Naive thymus-derived CD8-positive, alpha-beta T cell (primary cell): ENCODE data around the gene BPIFA2. TPM values are rescaled to one million over a fixed set of nuclear protein-coding genes. Genes with fewer than 3 reads are reported as not detected.

ENCODE experiments used
- ATAC-seq, 2 donors: fragments of 150-1000 bp; cut with Tn5 transposase in 1 of 2; sonication (Bioruptor Pico), chemical (Tn5 transposase) in 1 of 2; 1 replicate in 1 of 2; 2 replicates in 1 of 2; pipeline ENCODE4 v1.10.0; 2021; ENCODE audit warnings: mild to moderate bottlenecking in 2 of 2, moderate library complexity in 2 of 2
- POLR2A ChIA-PET: fragments of 350-600 bp; sonication (Branson Sonifier 250); formaldehyde crosslinking; loops from one replicate; lab custom pipeline; 2021; ENCODE audit warnings: antibody characterized with exemption; lab: Charles Lee
- DNase-seq, 10 donors: peaks; one replicate each; pipeline versions ENCODE4 v3.0.0 to v3.0.0-alpha.2; 2020 to 2022
- H3K27ac Mint-ChIP-seq, 10 donors: one replicate each; pipeline ENCODE4 v1.8.0; 2020 to 2022; ENCODE audit warnings: mild to moderate bottlenecking in 10 of 10, mixed read lengths in 10 of 10, moderate library complexity in 4 of 10, inconsistent platforms in 1 of 10
- H3K27me3 Mint-ChIP-seq, 5 donors: one replicate each; pipeline ENCODE4 v1.8.0; 2021 to 2022; ENCODE audit warnings: mixed read lengths in 5 of 5
- H3K36me3 Mint-ChIP-seq, 3 donors: one replicate each; pipeline ENCODE4 v1.8.0; 2020 to 2022; ENCODE audit warnings: mixed read lengths in 3 of 3, mild to moderate bottlenecking in 2 of 3, inconsistent platforms in 1 of 3
- H3K4me1 Mint-ChIP-seq, 4 donors: one replicate each; pipeline ENCODE4 v1.8.0; 2021 to 2022; ENCODE audit warnings: mixed read lengths in 4 of 4
- H3K4me3 Mint-ChIP-seq, 10 donors: one replicate each; pipeline ENCODE4 v1.8.0; 2020 to 2022; ENCODE audit warnings: mild to moderate bottlenecking in 10 of 10, mixed read lengths in 10 of 10, moderate library complexity in 6 of 10, inconsistent platforms in 1 of 10
- H3K9me3 Mint-ChIP-seq, 9 donors: one replicate each; pipeline ENCODE4 v1.8.0; 2020 to 2022; ENCODE audit warnings: mixed read lengths in 9 of 9, mild to moderate bottlenecking in 3 of 9, inconsistent platforms in 1 of 9, moderate library complexity in 1 of 9
- polyA plus RNA-seq, 3 donors: library from polyadenylated mRNA; unstranded; fragments of 300-500 nt; fragmentation: Illumina TruSeq; gene quantifications; one replicate each; pipeline ENCODE4 v1.2.3, GENCODE V29; 2021
- total RNA-seq, 8 experiments: library from RNA in 2 of 8; stranded (reverse) in 2 of 8; gene quantifications; one replicate each; pipeline ENCODE4 v1.2.3 and lab custom pipeline; 2021 to 2026

The BPIFA2 gene
- total and polyA plus RNA-seq, 5 experiments from 2014 or later: not detected

DNA sequence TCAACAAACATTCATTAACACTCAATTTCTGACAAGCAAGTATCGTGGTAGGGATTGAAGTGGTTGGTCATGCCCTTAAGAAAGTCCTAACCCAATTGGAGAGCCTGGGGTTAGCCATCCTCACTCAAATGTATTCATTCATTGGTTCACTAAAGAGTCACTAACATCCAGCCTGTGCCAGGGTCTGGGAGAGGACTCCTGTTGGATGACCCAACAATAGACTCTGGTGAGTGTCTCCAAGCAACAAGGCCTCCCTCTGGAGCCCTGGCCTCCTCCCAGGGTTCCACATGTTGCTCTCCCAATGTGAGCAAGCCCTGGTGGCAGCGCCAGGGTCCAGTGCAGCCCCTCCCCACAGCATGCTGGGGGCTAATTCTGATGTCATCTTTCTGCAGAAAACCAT, 49.1 kb downstream of the BPIFA2 start, which contains the start of gene BPIFA3:
TSS of gene BPIFA3 (plus strand) at position 301 of the 400 bp plus-strand sequence. CDS start 185 bp downstream, outside the sequence.
- no peaks in the 10 kb centered on the region for H3K9me3 Mint-ChIP-seq
- peaks cover 0 to 2% (median 0%) of the 10 kb centered on the region in 4 donors for H3K4me1 Mint-ChIP-seq
- no peak within 1 kb of the TSS for H3K4me3 Mint-ChIP-seq
- no peaks in the 10 kb centered on the region for H3K36me3 Mint-ChIP-seq
- POLR2A ChIA-PET: no interaction called here
- no peak within 1 kb of the TSS for H3K27ac Mint-ChIP-seq
- DNase-seq (no peak), ATAC-seq (no peak)
- H3K27me3 Mint-ChIP-seq: peaks cover 15 to 64% (median 35%) of the 10 kb centered on the region in 5 donors

DNA sequence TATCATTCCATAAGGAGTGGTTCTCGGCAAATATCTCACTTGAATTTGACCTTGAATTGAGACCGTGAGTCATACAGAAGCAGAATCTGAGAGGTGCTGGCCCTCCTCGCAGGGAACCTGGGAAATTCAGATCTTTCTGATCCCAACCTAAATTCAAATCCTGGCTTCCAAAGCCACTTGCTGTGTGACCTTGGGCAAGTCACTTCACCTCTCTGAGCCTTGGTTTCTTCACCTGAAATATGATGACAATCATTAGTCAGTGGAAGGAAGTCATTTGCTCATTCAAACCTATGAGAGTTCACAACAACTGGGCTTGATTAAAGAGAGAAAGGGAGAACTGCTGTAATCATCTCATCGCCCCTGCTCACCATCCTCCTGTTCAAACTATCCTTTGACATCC, 56.4 kb downstream of the BPIFA2 start:
- ATAC-seq (no peak), DNase-seq (no peak)
- peaks cover 9 to 26% (median 24%) of the 10 kb centered on the region in 5 donors for H3K27me3 Mint-ChIP-seq
- no peaks in the 10 kb centered on the region for H3K9me3 Mint-ChIP-seq
- H3K4me1 Mint-ChIP-seq: no peaks in the 10 kb centered on the region
- no peak overlapping the region for H3K27ac Mint-ChIP-seq
- no peak overlapping the region for H3K4me3 Mint-ChIP-seq
- POLR2A ChIA-PET: no interaction called here
- peaks cover 0 to 9% (median 0%) of the 10 kb centered on the region in 3 donors for H3K36me3 Mint-ChIP-seq

DNA sequence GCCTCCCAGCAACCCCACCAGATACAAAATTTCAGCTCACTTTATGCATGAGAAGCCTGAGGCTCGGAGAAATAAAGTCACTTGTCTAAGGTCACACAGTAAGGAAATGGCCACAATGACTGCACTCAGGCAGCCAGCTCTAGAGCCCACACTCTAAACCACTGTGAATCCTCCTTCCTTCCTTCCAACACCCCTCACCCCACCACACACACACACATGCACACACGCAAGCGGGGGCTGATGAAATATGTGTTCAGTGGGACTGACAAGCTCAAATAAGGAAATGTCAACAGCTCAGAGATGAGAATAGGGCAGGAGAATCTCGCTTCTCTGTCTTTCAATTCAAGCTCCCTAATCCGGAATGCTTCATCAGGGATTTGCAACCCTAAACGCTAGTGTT, 61.9 kb downstream of the BPIFA2 start:
- H3K4me3 Mint-ChIP-seq: no peak overlapping the region

More for the DNA sequence above, 61.9 kb downstream of the BPIFA2 start:
- DNase-seq (no peak), ATAC-seq (no peak)
- Mint-ChIP-seq H3K36me3 (peaks cover 0 to 5% (median 0%) of the 10 kb centered on the region in 3 donors), H3K4me1 (peaks cover 0 to 11% (median 4%) of the 10 kb centered on the region in 4 donors), H3K27me3 (peaks cover 9 to 30% (median 21%) of the 10 kb centered on the region in 5 donors), H3K27ac (no peak overlapping the region), H3K9me3 (no peaks in the 10 kb centered on the region)
- POLR2A ChIA-PET: no interaction called here

Other genes with a start within 250 kb of the BPIFA2 start
- not detected for gene SUN5, start 163.7 kb upstream of the BPIFA2 start, total RNA-seq
- gene SUN5, start 163.7 kb upstream of the BPIFA2 start, polyA plus RNA-seq: not detected
- gene BPIFB2, start 160.5 kb upstream of the BPIFA2 start, total RNA-seq: not detected
- gene BPIFB2, start 160.5 kb upstream of the BPIFA2 start, polyA plus RNA-seq: not detected
- gene BPIFB6, start 136.5 kb upstream of the BPIFA2 start, total RNA-seq: not detected
- not detected for gene BPIFB6, start 136.5 kb upstream of the BPIFA2 start, polyA plus RNA-seq
- not detected for gene BPIFB3, start 114.3 kb upstream of the BPIFA2 start, total RNA-seq
- gene BPIFB3, start 114.3 kb upstream of the BPIFA2 start, polyA plus RNA-seq: not detected
- gene BPIFB4, start 88.5 kb upstream of the BPIFA2 start, total RNA-seq: not detected
- not detected for gene BPIFB4, start 88.5 kb upstream of the BPIFA2 start, polyA plus RNA-seq
- gene BPIFA3, start 49.2 kb downstream of the BPIFA2 start, total RNA-seq: not detected
- gene BPIFA3, start 49.2 kb downstream of the BPIFA2 start, polyA plus RNA-seq: not detected
- not detected for gene BPIFA1, start 67.8 kb downstream of the BPIFA2 start, total RNA-seq
- gene BPIFA1, start 67.8 kb downstream of the BPIFA2 start, polyA plus RNA-seq: not detected
- not detected for gene BPIFB1, start 115.1 kb downstream of the BPIFA2 start, total RNA-seq
- not detected for gene BPIFB1, start 115.1 kb downstream of the BPIFA2 start, polyA plus RNA-seq
- 10 to 100 TPM; 46.7 to 53.3 TPM for gene CDK5RAP1, start 233.4 kb downstream of the BPIFA2 start, total RNA-seq
- gene CDK5RAP1, start 233.4 kb downstream of the BPIFA2 start, polyA plus RNA-seq: 10 to 100 TPM; 28.7 to 36.6 (median 33.9) TPM